ENCODE results near the gene COX10.

GRCh38 chr17:14169287-14169686 lies 100.0 kb downstream of the COX10 start:
- TF ChIP-seq POLR2A (IDR thresholded peaks at IDR 0.05), result no peak
- TF ChIP-seq, protein P1, sequence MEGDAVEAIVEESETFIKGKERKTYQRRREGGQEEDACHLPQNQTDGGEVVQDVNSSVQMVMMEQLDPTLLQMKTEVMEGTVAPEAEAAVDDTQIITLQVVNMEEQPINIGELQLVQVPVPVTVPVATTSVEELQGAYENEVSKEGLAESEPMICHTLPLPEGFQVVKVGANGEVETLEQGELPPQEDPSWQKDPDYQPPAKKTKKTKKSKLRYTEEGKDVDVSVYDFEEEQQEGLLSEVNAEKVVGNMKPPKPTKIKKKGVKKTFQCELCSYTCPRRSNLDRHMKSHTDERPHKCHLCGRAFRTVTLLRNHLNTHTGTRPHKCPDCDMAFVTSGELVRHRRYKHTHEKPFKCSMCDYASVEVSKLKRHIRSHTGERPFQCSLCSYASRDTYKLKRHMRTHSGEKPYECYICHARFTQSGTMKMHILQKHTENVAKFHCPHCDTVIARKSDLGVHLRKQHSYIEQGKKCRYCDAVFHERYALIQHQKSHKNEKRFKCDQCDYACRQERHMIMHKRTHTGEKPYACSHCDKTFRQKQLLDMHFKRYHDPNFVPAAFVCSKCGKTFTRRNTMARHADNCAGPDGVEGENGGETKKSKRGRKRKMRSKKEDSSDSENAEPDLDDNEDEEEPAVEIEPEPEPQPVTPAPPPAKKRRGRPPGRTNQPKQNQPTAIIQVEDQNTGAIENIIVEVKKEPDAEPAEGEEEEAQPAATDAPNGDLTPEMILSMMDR (IDR thresholded peaks at IDR 0.05), result no peak

Data from tibial nerve (tissue), 3 donors.